Loucy (cell line): ENCODE data around the gene ZNF48.

Source experiments
- H2AFZ ChIP-seq: fragments of 200-600 bp; sonication (generic); 2 replicates; pipeline ENCODE4 v1.6.0; 2016; ENCODE audit warnings: antibody characterized with exemption, mild to moderate bottlenecking, low read length, moderate library complexity
- H3F3A ChIP-seq: fragments of 200-600 bp; 2 replicates; pipeline ENCODE4 v1.6.0; 2016; ENCODE audit warnings: antibody characterized with exemption, low read depth, mild to moderate bottlenecking
- H3K27me3 ChIP-seq: fragments of 200-600 bp; sonication (generic); 2 replicates; pipeline ENCODE4 v1.6.1; 2014; ENCODE audit warnings: low read length, mild to moderate bottlenecking; ENCODE audit not compliant: insufficient read depth, poor library complexity, severe bottlenecking
- H3K36me3 ChIP-seq: fragments of 200-600 bp; sonication (generic); 2 replicates; pipeline ENCODE4 v1.6.1; 2016; ENCODE audit warnings: low read length; ENCODE audit not compliant: insufficient read depth
- H3K4me1 ChIP-seq: fragments of 200-600 bp; sonication (generic); 2 replicates; pipeline ENCODE4 v1.5.1; 2014; ENCODE audit warnings: low read length, mild to moderate bottlenecking; ENCODE audit not compliant: insufficient read depth, poor library complexity, severe bottlenecking
- H3K4me2 ChIP-seq: fragments of 200-600 bp; sonication (generic); 2 replicates; pipeline ENCODE4 v1.6.0; 2014; ENCODE audit warnings: antibody characterized with exemption, low read length, low read depth, mild to moderate bottlenecking; ENCODE audit not compliant: poor library complexity, severe bottlenecking
- H3K4me3 ChIP-seq: fragments of 200-600 bp; sonication (generic); 2 replicates; pipeline ENCODE4 v1.5.1; 2014; ENCODE audit warnings: low read length, mild to moderate bottlenecking, mixed read lengths; ENCODE audit not compliant: poor library complexity, severe bottlenecking
- H3K79me2 ChIP-seq: fragments of 200-600 bp; sonication (generic); 2 replicates; pipeline ENCODE4 v1.6.1; 2014; ENCODE audit warnings: low read length; ENCODE audit not compliant: insufficient read depth
- H3K9ac ChIP-seq: fragments of 200-600 bp; sonication (generic); 2 replicates; pipeline ENCODE4 v1.6.0; 2014; ENCODE audit warnings: mild to moderate bottlenecking, low read depth, low read length, moderate library complexity; ENCODE audit not compliant: poor library complexity, severe bottlenecking
- H3K9me2 ChIP-seq: fragments of 200-600 bp; sonication (generic); replicated peaks from 2 replicates; pipeline ENCODE4 v1.6.1; 2016; ENCODE audit warnings: low read depth, low read length, mixed read lengths
- H3K9me3 ChIP-seq: fragments of 200-600 bp; sonication (generic); 2 replicates; pipeline ENCODE4 v1.6.1; 2014; ENCODE audit warnings: mild to moderate bottlenecking, antibody characterized with exemption, low read length, low read depth; ENCODE audit not compliant: insufficient read depth
- H4K20me1 ChIP-seq: fragments of 200-600 bp; sonication (generic); 2 replicates; pipeline ENCODE4 v1.6.0; 2014; ENCODE audit warnings: antibody characterized with exemption, low read length, mild to moderate bottlenecking; ENCODE audit not compliant: insufficient read depth, poor library complexity, severe bottlenecking
- CTCF ChIP-seq: fragments of 200-600 bp; sonication (generic); conservative IDR thresholded peaks from 2 replicates; pipeline ENCODE4 v1.5.1; 2014; ENCODE audit warnings: mild to moderate bottlenecking, antibody characterized with exemption, low read length
- EZH2phosphoT487 ChIP-seq: fragments of 200-600 bp; IDR thresholded peaks from 2 replicates; pipeline ENCODE4 v1.6.1; 2018; ENCODE audit warnings: antibody characterized with exemption, mild to moderate bottlenecking, moderate library complexity, borderline replicate concordance

The ZNF48 gene

DNA sequence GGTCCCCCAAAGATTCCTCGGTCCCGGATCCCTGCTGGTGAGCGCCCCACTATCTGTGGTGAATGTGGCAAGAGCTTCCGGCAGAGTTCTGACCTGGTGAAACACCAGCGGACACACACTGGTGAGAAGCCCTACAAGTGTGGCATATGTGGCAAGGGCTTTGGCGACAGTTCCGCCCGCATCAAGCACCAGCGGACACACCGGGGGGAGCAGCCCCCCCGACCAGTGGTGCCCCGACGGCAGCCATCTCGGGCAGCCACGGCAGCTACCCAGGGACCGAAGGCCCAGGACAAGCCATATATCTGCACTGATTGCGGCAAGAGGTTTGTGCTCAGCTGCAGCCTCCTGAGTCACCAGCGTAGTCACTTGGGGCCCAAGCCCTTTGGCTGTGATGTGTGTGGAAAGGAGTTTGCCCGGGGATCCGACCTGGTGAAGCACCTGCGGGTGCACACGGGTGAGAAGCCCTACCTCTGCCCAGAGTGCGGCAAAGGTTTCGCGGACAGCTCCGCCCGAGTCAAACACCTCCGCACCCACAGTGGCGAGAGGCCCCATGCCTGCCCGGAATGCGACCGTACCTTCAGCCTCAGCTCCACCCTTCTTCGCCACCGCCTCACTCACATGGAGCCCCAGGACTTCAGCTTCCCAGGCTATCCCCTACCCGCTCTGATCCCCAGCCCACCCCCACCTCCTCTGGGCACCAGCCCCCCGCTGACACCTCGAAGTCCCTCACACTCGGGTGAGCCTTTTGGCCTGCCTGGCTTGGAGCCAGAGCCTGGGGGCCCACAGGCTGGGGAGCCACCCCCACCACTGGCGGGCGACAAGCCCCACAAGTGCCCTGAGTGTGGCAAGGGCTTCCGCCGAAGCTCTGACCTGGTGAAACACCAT is 2.8 kb downstream of the ZNF48 start:
- H3K36me3 ChIP-seq = peaks cover 8% of the 10 kb centered on the region; the same call in 1 of the 2 replicates
- no peaks in the 10 kb centered on the region for H3K9me3 ChIP-seq
- H3K9me2 ChIP-seq = no peaks in the 10 kb centered on the region
- H3K27me3 ChIP-seq = no peaks in the 10 kb centered on the region
- no peak overlapping the region for H2AFZ ChIP-seq
- peak overlapping the region; percentile 100 for H3K4me2 ChIP-seq
- H3F3A ChIP-seq = peaks cover 29% of the 10 kb centered on the region
- peaks cover 45% of the 10 kb centered on the region for H3K79me2 ChIP-seq
- TF ChIP-seq CTCF = no peak
- TF ChIP-seq EZH2phosphoT487 = no peak
- peak overlapping the region; percentile 82 for H3K9ac ChIP-seq
- H4K20me1 ChIP-seq = peaks cover 17% of the 10 kb centered on the region
- no peak overlapping the region for H3K4me3 ChIP-seq
- peaks cover 55% of the 10 kb centered on the region for H3K4me1 ChIP-seq

- no peaks in the 10 kb centered on the region for H3K27me3 ChIP-seq
- H3K4me3 ChIP-seq = peak overlapping the region; percentile 74
- H3K36me3 ChIP-seq = peaks cover 8% of the 10 kb centered on the region; the same call in 1 of the 2 replicates
- peaks cover 17% of the 10 kb centered on the region for H4K20me1 ChIP-seq
- peaks cover 29% of the 10 kb centered on the region for H3F3A ChIP-seq
- no peak overlapping the region for H2AFZ ChIP-seq
- no peaks in the 10 kb centered on the region for H3K9me2 ChIP-seq
- peak overlapping the region; percentile 99 for H3K4me2 ChIP-seq
- peaks cover 45% of the 10 kb centered on the region for H3K79me2 ChIP-seq
- TF ChIP-seq EZH2phosphoT487 = no peak
- no peak for TF ChIP-seq CTCF
- H3K9me3 ChIP-seq = no peaks in the 10 kb centered on the region
- peak overlapping the region; percentile 82 for H3K9ac ChIP-seq
- peaks cover 55% of the 10 kb centered on the region for H3K4me1 ChIP-seq
Measured at GRCh38 chr16:30398661-30399434, 3.6 kb downstream of the ZNF48 start.

- Histone ChIP-seq H3K4me2 (peak overlapping the region; percentile 99), H3K4me1 (peaks cover 48% of the 10 kb centered on the region)
Measured at GRCh38 chr16:30399435-30400186, 4.4 kb downstream of the ZNF48 start.

More at GRCh38 chr16:30399435-30400186, 4.4 kb downstream of the ZNF48 start:
- H3K36me3 ChIP-seq = peaks cover 8% of the 10 kb centered on the region; the same call in 1 of the 2 replicates
- H4K20me1 ChIP-seq = peaks cover 17% of the 10 kb centered on the region
- H3K9ac ChIP-seq = peak overlapping the region; percentile 82
- peak overlapping the region; percentile 74 for H3K4me3 ChIP-seq
- H3K79me2 ChIP-seq = peaks cover 40% of the 10 kb centered on the region
- no peaks in the 10 kb centered on the region for H3K27me3 ChIP-seq
- no peak for TF ChIP-seq CTCF
- no peak for TF ChIP-seq EZH2phosphoT487
- no peaks in the 10 kb centered on the region for H3K9me3 ChIP-seq
- no peaks in the 10 kb centered on the region for H3K9me2 ChIP-seq
- no peak overlapping the region for H2AFZ ChIP-seq
- H3F3A ChIP-seq = peaks cover 29% of the 10 kb centered on the region
